Inflammatory macrophage treated with lipopolysaccharide for 1 hour (primary cell): ENCODE results near the gene EGFL8.
A peak's percentile ranks its signal among the peaks of the same experiment; 100 is the strongest.

ENCODE experiments used
- DNase-seq, 2 donors: peaks; one replicate each; pipeline ENCODE4 v3.0.0-alpha.2; 2020 to 2022

The EGFL8 gene

GRCh38 chr6:32147401-32148132 lies 16.8 kb upstream of the EGFL8 start:
- no peak for DNase-seq

DNA sequence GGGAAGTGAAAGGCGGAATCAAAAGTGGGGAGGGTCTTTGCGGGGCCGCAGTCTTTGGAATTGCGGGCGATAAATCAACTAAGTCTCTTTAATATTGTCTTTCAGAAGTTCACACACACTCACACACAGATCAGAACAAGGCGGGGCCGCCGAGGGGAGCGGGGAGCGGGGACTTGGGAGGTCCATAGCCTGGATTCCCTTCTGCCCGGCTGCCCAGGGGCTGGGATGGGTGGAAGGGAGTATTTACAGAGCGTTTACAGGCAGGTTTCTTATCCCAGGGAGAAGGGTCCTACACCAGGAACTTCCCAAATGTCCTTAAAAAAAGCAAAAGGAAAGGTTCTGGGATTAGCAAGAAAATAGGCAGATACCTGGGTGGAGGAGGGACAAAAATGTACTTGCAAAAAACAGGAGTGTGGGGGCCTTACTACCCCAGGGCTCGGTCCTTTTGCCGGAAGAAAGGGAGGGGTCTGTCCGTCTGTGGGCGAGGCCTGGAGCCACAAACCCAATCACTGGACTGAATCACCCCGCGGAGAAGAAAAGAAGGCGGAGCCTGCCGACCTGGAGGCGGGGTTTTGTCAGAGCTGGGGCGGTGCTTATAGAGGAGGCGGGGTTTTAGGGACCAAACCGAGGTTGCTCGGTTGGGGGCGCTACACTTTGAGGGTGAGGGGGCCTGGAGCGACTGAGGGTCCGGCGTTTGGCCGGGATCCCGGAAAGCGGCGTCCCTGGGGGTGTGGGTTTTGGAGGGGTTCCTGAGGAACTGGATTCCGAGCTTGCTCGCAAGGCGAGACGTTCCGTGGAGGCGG lies 15.9 kb upstream of the EGFL8 start:
- peak; percentile 77 to 95 for DNase-seq

- no peak for DNase-seq
These were observed 15.2 kb upstream of the EGFL8 start for GRCh38 chr6:32149092-32149755.

- no peak for DNase-seq
These were observed 14.2 kb upstream of the EGFL8 start for GRCh38 chr6:32149932-32150870.

- DNase-seq, result no peak
These were observed 13.1 kb upstream of the EGFL8 start for GRCh38 chr6:32151181-32151862.

- DNase-seq, result no peak
These were observed 12.3 kb upstream of the EGFL8 start, which contains the start of gene PRRT1 for GRCh38 chr6:32151863-32152768. Gene PRRT1, minus strand, starts transcription at chr6:32151939. Its CDS starts 112 bp downstream, at chr6:32151827.

GRCh38 chr6:32152769-32153563 lies 11.4 kb upstream of the EGFL8 start:
- DNase-seq, result no peak

- peak; percentile 6 to 19 for DNase-seq
These were observed 10.6 kb upstream of the EGFL8 start, which contains the start of gene PPT2 for GRCh38 chr6:32153564-32154513. Gene PPT2, plus strand, starts transcription at chr6:32154141. Its CDS starts 454 bp downstream, at chr6:32154595.

GRCh38 chr6:32154514-32155161 lies 9.8 kb upstream of the EGFL8 start:
- peak in 1 of 2 donors; percentile 9 for DNase-seq

GRCh38 chr6:32156891-32157290 lies 7.5 kb upstream of the EGFL8 start:
- no peak for DNase-seq

DNA sequence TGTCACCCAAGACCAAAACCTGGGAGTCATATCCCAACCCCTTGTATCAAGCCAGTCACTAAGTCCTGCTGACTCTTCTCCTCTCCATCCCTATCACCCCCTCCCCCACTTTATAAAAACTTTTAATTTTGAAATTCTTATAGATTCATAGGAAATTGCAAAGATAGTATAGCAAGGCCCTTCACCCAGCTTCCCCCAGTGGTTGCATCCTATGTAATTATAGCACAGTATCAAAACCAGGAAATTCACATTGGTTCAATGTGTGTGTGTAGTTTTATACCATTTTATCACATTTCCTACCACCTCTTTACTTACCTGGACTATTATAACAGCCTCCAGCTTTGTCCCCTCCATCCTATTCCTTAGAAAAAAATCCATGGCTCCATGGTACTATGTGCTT lies 6.3 kb upstream of the EGFL8 start:
- DNase-seq, result no peak

GRCh38 chr6:32163559-32164258 lies 686 bp upstream of the EGFL8 start:
- DNase-seq, result no peak

GRCh38 chr6:32166411-32167061 lies 2.1 kb downstream of the EGFL8 start:
- no peak for DNase-seq

GRCh38 chr6:32167154-32167760 lies 2.9 kb downstream of the EGFL8 start:
- no peak for DNase-seq

DNA sequence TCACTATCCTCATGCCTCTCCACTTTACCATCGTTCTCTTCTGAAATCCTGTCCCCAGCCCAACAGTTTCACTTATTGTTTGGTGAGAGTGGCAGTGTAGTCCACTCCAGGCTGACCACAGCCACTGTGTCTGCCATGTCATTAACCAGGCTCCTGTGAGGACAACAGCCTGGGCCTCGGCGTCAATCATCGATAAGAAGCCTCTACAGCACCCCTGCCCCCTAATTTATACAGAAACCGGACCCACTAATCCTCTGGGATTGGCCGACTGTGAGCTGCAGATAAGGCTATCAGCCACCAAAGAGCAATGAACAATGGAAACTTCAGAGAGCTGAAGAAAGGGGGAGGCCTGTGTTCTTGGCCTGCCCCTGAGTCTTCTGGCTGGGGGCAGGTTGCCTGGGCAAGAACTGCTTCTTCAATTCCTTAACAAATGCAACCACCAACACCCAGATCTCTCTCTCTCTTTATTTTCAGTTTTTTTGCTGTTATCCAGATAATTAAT lies 3.4 kb downstream of the EGFL8 start:
- DNase-seq, result no peak

- DNase-seq, result no peak
These were observed 4.0 kb downstream of the EGFL8 start for GRCh38 chr6:32168350-32168749.
